Kidney tubule cell (primary cell): ENCODE measurements around the gene CD226.

Experiments
- DNase-seq: peaks from one replicate; pipeline ENCODE4 v3.0.0-alpha.2; 2018; ENCODE audit warnings: low spot score

The CD226 gene

DNA sequence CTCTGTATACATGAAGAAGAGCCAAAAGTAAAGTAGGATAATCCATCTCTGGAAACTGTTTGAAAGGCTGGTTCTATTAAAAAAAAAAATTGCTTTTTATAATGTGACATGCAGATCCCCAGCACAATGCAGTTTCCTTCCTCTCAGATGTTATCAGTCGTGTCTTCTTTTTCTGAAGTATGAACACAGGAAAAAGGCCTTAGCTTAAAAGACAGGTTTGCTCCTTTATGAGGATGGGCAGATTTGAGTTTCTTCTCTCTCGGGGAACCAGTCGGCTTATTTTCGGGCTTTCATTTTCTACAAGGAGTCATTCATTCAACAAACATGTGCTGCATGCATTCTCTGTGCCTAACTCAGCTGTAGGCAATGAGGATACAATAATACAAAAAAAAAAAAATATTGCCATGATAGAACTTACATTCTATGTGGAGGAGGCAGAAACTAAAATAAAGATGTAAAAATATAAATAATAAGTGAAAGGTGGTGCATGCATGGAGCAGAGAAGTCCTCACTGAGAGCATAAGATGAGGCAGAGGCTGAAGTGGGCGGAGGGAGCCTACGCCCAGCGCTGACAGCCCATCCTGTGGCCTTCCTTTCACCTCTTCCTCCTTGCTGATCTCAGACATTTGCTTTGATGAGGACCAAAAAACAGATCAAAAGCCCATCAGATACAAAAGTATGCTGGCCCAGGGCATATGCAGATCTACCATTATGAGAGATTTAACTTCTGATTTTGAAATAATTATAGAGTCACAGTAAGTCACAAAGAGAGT, at the start of gene CD226:
Gene CD226 (minus strand): TSS at position 513 of the 773 bp plus-strand sequence. CDS start 467 bp downstream, at position 46.
- no peak for DNase-seq

GRCh38 chr18:69996951-69997798, 49.5 kb upstream of the CD226 start:
- no peak for DNase-seq

DNA sequence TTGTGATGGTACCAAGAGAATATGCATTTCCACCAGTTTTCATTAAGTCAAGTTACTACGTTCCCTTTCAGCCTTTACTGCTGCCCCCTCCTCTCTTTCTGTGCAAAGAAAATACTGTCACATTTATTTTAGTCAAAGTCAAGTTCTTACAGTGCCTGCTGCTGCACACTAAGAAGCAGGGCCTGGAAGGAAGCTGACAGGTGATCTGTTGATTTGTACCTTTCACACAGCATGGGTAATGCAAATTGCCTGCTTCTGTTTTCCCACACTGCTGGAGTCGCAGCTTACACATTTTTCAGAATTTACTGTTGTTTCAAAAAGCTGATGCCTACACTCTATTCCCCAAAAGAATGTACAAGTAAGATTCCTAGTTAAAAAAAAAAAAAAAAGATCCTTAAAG, 48.7 kb upstream of the CD226 start:
- no peak for DNase-seq

DNA sequence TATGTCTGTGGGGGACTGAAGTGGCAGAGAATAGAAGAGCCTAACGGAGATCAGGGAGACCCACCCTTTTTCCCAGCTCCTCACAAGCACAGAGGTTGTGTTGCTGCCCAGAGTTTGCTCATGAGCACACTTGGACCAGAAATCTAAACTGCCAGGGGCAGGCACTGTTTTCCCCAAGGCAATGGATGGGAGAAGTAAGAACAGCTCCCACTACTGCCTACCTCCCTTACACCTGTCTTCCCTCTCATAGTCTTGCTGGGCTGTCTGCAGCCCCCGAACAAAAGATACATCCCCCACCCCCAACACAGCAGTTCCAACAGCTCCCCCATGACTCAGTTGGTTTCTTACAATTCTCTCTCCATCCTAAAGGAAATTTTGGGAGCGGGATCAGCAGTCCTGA, 48.1 kb upstream of the CD226 start:
- no peak for DNase-seq

- peak; percentile 84 for DNase-seq
These were observed 45.1 kb upstream of the CD226 start for GRCh38 chr18:69992776-69993175.

DNA sequence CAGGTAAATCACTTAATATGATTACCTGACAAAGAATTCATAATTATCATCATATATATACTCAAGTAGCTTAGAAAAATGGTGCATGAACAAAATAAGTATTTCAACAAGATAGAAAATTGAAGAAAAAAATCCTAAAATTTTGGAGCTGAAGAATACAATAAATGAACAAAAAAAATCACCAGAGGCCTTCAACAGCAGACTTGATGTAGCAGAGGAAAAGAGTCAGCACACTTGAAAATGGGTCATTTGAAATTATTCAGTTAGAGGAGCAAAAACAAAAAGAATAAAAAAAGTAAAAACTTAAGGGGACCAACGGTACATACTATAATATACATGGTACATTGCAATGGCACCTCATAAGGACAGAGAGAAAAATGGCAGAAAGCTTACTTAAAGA, 40.2 kb upstream of the CD226 start:
- DNase-seq = no peak

DNA sequence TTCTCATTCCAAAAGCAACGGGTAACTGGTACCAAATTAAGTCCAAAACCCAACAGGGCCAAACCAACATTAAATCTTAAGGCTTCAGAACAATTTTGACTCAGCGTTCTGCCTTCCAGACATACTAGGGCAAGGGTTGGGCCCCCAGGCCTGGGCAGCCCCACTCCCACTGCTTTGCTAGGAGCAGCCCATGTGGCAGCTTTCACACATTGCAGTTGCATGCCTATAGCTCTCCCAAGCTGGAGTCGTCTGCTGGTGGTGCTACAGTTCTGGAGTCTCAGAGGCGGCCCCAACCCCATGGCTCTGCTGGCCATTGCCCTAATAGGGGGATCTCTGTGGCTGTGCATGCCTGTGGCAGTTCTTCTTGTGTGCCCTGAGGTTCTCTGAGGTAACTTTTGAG, 37.6 kb upstream of the CD226 start:
- no peak for DNase-seq

DNA sequence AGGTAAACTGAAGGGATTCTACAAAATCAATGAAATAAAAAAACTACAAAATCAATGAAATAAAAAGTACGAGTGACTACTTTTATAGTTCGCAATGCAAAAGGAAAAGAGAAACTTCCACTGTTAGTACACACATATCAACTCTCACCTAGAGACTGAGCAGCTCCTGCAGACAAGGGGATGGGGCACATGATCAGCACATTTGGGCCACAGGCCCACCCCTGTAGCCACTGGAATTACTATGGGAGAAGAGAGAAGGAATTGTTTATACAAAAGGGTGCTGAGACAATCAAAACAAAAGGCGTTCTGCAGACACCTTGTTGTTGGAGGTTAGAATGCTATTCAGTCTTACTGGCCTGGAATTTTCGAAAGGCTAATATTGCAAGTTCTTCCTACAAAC, 34.7 kb upstream of the CD226 start:
- no peak for DNase-seq

DNA sequence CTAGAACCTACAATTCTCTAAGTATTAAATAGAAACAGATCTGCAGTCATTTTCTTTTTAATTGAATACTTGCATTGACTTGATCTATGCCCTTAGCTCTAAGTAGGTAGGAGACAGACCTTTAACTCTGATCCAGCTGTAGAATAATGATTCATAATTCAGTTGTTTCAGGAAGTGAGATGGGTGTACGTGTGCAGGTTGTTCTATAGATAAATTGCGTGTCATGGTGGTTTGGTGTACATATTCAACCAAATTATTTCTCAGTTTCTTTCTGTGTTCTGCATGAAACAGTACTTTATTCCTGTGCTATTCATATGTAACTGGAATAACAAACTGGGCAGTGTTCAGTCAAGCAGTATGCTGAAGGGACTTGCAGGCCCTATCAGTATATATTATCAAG, 34.3 kb upstream of the CD226 start:
- no peak for DNase-seq

DNA sequence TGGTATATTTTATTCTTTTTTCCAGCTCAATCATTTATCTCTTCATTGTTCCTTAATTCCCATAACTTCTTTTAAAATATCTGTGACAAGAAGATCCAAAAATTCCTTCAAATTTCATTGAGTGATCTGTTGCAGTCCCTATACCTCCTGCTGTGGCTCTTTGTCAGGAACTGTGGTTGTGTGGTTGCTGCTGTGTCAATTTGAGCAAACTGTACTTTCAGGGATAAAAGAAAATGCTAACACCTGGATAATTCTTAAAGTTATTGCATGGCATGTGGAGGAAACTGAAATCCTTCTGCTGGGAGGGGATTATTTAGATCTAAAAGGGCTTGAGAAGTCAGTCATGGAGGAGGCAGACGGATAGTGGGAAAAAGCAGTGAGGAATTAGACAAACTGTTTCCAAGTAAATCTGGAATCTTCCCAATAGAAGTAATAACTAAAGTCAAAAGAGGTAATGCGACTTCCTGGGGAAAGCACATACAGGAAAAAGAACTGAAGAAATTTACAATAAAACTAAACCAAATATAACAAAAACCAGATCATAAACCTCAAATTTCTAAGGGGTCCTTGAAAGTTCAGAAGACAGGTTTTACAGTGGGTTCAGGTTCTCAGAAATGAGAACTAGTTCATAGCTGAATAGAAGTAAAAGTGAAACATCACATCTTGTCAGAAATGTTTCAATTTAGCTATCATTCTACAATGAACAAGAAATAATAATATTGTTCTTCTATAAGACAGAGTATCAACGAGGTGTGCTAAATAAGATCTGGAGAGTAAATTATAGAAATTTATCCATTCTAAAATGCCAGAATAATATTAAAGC, 33.5 kb upstream of the CD226 start:
- no peak for DNase-seq

GRCh38 chr18:69980509-69980908, 32.8 kb upstream of the CD226 start:
- no peak for DNase-seq

GRCh38 chr18:69978732-69979715, 31.4 kb upstream of the CD226 start:
- DNase-seq = no peak

GRCh38 chr18:69975294-69975693, 27.6 kb upstream of the CD226 start:
- DNase-seq = peak; percentile 39

GRCh38 chr18:69974365-69974764, 26.7 kb upstream of the CD226 start:
- DNase-seq = peak; percentile 84

DNA sequence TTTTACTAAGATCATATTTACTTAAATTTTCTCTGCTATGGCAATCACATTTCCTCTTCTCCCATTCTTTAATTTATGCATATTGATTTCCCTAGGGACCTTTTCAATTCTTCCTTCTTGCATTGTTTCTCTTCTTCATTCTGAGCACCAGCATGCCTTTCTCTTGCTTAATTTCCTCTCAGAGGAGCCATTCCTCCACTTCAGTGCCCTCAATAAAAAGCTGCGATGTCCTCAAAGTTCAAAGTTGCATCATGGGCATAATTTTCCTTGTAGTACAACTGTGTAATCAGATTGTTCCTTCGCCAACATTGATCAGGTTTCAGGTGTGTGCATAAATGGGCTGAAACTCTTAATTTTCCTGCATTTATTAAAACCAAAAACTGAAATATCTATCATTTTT, 21.8 kb upstream of the CD226 start:
- DNase-seq = no peak

DNA sequence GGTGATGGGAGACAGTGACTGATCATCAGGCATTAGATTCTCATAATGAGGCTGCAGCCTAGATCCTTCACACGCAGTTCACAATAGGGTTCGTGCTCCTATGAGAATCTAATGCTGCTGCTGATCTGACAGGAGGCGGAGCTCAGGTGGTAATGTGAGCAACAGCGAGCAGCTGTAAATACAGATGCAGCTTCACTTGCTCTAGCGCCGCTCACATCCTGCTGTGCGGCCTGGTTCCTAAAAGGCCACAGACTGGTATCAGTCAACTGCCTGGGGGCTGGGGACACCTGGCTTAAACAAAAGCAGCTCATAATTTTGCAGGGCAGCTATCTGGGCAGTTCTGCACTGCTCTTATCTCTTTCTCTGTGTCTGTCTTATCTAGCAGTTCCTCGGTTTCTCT, 20.4 kb upstream of the CD226 start:
- no peak for DNase-seq

DNA sequence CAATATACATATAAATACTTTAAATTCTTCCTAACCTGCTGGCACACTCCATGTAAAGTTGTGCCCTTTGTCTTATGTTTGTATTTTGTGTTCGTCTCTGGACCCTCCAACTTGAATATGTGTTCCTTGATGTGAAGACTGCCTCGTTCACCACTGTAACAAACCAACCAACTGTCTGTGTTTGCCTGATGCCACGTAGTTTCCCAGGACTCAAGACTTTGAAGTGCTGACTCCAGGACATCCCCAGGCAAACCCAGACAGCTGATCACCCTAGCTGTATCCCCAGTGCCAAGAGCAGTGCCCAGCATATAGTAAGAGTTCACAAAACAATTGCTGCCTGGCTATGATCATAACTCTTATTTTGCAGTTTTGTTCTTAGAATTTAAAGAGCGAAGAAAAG, 15.5 kb upstream of the CD226 start:
- no peak for DNase-seq

- no peak for DNase-seq
These were observed 14.0 kb upstream of the CD226 start for GRCh38 chr18:69961718-69962117.

DNA sequence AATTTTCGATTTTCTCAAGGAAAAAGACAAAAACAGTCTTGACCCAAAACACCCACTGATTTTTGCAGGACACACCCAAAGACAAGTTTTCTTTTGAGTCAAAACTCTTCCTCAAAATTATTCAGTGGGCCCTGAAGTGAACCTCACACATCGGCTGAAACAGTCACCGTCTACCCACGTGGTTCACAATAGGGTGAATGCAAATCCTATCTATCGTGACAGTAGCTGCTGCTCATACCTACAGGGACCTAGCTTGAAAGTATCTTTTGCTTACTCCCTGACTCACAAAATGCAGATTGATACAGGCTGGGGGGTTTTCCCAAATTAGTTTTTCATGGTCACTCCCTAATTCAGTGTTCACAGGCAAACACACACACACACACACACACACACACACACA, 10.7 kb upstream of the CD226 start:
- DNase-seq = no peak

DNA sequence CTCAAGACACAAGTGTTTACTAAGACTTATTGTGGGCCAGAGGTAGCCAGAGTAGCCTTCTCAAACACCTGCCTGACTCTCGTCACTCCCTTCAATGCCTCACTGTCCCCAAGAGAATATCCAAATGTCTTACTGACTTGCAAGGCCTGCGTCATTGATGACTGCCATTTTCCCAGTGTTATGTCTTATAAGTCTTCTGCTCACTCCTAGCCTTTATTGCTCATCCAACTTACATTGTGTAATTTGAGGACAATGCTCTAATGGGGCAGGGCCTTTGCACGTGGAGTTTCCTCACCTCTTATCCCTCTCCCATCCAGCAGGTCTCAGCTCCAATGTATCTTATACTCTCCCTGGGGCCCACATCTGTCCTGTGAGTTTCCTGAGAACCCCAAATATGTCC, 10.1 kb upstream of the CD226 start:
- DNase-seq = no peak
